GM12892 (cell line): ENCODE measurements around the gene IGSF21.

Experiments used
- POLR2A ChIP-seq: IDR thresholded peaks from 2 replicates; pipeline ENCODE4 v1.6.1; 2011; ENCODE audit warnings: low read depth, low read length, control low read depth
- POLR2AphosphoS5 ChIP-seq: IDR thresholded peaks from 2 replicates; pipeline ENCODE4 v1.6.1; 2011; ENCODE audit warnings: low read depth, low read length, control low read depth
- TAF1 ChIP-seq: IDR thresholded peaks from 2 replicates; pipeline ENCODE4 v1.6.1; 2011; ENCODE audit warnings: low read depth, mild to moderate bottlenecking, control low read depth, low read length, borderline replicate concordance

DNA sequence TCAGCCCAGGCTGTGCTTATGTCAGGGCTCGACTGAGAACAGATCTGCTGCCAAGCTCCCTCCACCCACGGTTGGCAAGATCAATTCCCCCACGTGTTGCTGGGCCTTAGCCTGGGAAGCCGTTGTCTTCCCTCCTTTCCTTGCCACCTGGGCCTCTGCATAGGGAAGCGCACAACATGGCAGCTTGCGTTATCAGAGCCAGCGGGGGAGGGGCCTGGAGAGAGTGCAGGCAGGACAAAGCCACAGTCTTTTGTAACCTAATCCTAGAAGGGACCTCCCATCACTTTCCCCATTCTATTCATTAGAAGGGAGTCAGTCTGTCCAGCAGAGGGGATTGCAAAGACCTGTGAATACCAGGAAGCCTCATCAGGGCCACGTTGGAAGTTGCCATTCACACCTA is 17.0 kb upstream of the IGSF21 start:
- TF ChIP-seq POLR2A (no peak), POLR2AphosphoS5 (no peak), TAF1 (no peak)
